ENCODE results near the gene SCRT2. TPM values are rescaled to one million over a fixed set of nuclear protein-coding genes. Genes with fewer than 3 reads are reported as not detected.

SCRT2 gene
- total RNA-seq, 2 donors from 2014 or later: not detected

DNA sequence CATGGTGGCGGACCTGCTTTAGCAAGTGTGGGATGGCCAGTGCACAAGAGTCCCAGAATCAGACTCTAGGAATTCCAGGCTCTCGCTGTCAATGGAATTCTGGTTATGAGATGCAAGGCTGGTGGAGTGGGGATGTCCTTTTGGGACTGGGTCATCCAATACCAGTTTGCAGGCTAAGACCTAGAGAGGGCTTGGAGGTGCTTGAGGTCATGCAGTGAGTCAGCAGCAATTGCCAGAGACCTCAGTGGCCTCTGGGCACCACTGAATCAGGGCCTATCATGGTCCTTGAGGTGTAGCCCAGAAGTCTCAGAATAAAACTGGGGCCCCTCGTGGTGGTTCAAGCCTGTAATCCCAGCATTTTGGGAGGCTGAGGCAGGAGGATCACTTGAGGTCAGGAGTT, 1.4 kb upstream of the SCRT2 start:
- ATAC-seq: no peak
- no peak for DNase-seq
- intact Hi-C loops (cut with DNase I): no loop called here

DNA sequence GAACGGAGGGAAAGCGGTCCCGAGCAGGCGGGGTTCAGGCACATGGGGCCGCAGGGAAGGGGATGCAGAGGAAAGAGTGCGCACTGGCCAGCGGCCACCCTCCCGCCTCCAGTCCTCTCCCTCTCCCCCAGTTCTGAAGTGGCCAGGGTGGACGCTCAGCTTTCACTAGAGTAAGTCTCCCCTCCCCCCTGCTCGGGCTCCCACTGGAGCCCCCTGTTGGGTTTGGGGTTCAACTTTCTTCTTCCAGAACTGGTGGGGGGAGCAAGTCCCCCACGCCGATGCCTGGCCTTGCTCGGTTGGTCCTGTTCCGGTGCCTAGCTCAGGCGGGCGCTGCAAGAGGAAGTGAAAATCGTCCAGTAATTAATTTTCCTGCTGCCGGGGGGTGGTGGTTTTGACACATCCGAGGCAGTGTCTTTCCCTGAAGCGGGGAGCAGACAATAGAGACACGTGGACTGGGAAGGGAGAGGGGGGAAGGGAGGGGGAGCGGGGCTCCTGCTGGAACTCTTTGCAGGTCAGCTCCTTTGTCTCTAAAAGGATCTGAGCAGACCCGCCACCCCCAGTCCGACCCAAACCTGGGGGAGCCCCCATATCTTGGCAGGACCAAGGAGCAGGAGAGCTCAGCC, 824 bp upstream of the SCRT2 start:
- ATAC-seq: no peak
- DNase-seq: no peak
- intact Hi-C loops (cut with DNase I): no loop called here

GRCh38 chr20:675033-675452, 559 bp downstream of the SCRT2 start:
- ATAC-seq (no peak), DNase-seq (no peak)
- intact Hi-C loops (cut with DNase I): no loop called here

- ATAC-seq (no peak), DNase-seq (no peak)
- intact Hi-C loops (cut with DNase I): no loop called here
These were observed 2.0 kb downstream of the SCRT2 start for GRCh38 chr20:673603-674001.

DNA sequence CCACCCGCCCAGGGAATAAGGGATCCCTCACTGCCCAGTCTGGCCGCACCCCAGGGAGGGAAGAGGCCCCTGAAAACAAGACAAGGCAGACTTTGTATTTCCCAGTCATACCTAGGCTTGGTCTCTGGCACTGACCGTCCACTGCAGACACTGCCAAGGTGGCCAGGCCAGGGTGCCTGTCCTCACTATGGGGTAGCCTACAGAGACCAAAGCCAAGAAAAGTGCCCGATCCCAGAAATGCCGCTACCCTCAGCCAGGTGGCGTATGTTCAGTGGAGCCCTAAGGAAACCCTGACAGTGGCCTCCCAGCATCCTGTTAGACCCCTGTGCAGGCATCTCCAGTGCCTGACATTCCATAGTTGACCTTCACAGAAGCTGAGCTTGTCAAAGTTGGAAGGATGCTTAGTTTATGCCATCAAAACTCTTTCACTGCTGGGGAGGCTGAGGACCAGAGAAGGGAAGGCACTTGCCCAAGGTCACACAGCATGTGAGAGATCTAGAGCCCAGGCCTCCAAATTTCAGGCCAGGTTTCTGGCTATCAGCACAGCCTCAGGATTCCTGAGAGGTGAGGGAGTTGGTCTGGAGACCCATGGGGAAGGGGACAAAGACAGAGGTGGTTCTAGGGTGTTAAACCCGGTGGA, 2.5 kb downstream of the SCRT2 start:
- no peak for ATAC-seq
- intact Hi-C loops (cut with DNase I): no loop called here
- DNase-seq: no peak

GRCh38 chr20:671252-672030, 4.2 kb downstream of the SCRT2 start:
- DNase-seq (no peak), ATAC-seq (no peak)
- intact Hi-C loops (cut with DNase I): no loop called here

- intact Hi-C loops (cut with DNase I): no loop called here
- peak; percentile 58 to 70 for ATAC-seq
- DNase-seq: no peak
These were observed 6.0 kb downstream of the SCRT2 start for GRCh38 chr20:669573-669972.

DNA sequence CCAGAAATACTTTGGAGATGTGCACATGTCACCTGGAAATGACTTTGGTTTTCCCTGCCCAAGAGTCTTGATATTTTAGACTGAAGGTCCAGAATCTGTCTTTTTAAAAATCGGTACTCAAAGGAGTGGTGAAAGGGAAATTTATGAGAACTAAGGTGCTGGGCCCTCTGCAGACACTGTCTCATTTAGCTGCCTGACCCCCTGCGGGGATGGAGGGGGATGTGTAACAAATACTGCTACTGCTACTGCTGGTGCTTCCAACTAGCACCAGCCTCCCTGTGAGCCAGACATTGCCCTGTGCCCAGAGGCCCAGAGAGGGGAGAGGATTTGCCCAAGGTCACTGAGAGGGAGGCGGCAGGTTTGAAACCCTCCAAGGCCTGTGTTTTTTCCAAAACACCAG, 7.0 kb downstream of the SCRT2 start:
- ATAC-seq (no peak), DNase-seq (no peak)
- intact Hi-C loops (cut with DNase I): no loop called here

DNA sequence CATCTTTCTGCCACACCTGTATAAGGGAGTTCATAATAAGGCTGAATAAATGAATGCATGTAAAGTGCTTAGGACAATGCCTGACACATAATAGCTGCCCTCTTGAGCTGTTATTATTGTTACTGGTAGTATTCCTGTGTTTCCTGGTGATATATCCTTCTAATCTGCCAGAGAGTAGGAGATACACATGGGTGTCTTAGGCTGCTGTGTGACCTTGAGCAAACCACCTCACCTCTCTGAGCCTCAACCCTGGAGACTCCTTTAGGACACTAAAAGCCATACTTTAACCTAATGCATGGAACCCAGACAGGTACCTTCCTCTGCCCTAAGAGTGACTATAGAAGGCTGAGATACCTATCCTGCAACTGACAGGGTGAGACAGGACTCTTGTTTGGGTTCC, 7.6 kb downstream of the SCRT2 start:
- intact Hi-C loops (cut with DNase I): no loop called here
- no peak for DNase-seq
- ATAC-seq: no peak

DNA sequence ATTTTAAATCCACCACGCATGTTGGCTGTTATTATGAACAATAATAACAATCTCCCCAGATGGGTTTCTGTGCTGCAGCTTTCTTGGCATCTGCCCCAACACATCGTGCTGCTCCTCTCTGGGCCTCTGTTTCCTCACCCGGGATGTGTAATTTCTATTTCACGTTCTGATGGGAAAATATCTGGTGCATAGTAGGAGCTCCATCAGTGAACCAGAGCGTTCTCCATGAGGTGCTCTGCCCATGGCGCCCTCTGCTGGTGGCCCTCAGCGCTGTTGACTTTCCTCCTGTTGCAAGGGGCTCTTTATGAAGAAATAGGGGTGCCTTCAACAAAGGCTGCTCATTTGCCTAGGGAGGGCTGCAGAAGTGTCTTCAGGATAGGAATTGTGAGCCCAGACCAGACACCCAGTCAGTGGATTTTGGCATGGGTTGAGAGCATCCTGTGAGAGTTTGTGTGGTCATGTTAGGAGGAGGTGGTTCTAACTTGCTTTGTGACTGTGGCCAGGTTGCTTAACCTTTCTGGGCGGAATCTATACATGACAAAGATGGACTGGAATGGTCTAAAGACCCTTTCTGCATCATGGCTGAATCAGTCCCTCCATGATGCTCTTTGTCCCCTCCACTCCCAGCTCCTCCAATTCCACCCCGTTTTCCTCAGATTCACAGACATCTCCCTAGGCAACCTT, 8.1 kb downstream of the SCRT2 start:
- intact Hi-C loops (cut with DNase I): no loop called here

GRCh38 chr20:666877-667276, 8.7 kb downstream of the SCRT2 start:
- ATAC-seq (peak; percentile 20 to 46), DNase-seq (no peak)
- intact Hi-C loops (cut with DNase I): no loop called here

More for the DNA sequence above, 8.1 kb downstream of the SCRT2 start:
- DNase-seq (peak; percentile 61), ATAC-seq (peak; percentile 19 to 45)

GRCh38 chr20:665276-665675, 10.3 kb downstream of the SCRT2 start:
- intact Hi-C loops (cut with DNase I): no loop called here
- ATAC-seq: no peak

DNA sequence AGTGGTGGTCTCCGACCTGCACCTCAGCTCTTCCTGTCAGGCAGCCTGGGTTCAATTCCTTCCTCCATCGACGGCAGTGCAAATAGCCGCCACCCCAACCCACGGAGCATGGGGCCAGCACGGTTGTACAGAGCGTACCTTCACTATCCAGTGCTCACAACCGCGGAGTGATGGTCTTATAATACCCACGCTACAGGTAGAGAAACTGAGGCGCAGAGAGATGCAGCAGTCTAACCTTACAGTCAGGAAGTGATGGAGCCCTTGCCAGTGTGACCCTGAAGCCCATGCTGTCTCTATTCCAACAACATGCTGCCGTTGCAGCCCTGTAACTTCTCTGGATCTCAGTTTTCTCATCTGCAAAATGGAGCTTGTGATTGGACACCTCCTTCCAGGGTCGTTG, 11.0 kb downstream of the SCRT2 start:
- no peak for DNase-seq
- ATAC-seq: no peak
- intact Hi-C loops (cut with DNase I): no loop called here

More at GRCh38 chr20:665276-665675, 10.3 kb downstream of the SCRT2 start:
- DNase-seq: no peak

DNA sequence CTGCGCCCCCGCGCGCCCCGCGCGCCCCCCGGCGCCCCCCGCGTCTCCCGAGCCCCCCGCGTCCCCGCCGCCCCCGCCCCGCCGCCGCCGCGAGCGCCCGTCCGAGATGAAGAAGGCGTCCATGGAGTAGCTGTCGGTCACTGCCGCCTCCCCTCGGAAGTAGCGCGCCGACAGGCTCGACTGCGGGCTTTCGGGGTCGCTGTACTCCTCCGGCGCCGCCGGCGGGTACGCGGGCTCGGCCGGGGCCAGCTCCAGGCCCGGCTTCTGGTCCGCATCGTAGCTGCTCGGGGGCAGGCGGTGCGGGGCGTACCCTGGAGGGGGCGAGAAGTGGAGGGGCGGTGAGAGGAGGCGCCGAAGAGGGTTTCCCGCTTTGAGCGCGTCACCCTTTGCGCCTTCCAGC, 11.5 kb downstream of the SCRT2 start:
- no peak for DNase-seq
- no peak for ATAC-seq
- intact Hi-C loops (cut with DNase I): no loop called here

- DNase-seq (no peak), ATAC-seq (no peak)
- intact Hi-C loops (cut with DNase I): no loop called here
These were observed 12.1 kb downstream of the SCRT2 start for GRCh38 chr20:663315-664090.

GRCh38 chr20:662277-663192, 13.1 kb downstream of the SCRT2 start:
- ATAC-seq (no peak), DNase-seq (no peak)
- intact Hi-C loops (cut with DNase I): no loop called here

- intact Hi-C loops (cut with DNase I): no loop called here
- ATAC-seq (no peak), DNase-seq (no peak)
These were observed 13.9 kb downstream of the SCRT2 start for GRCh38 chr20:661474-662270.
